GM12801 (cell line): ENCODE data around the gene IQCB1.

ENCODE experiments used
- TF ChIP-seq, protein P1 (sequence below): IDR thresholded peaks from one replicate; pipeline ENCODE4 v1.5.1; 2011; ENCODE audit warnings: control low read depth; ENCODE audit not compliant: insufficient read length; ENCODE audit errors: extremely low read depth

The IQCB1 gene

DNA sequence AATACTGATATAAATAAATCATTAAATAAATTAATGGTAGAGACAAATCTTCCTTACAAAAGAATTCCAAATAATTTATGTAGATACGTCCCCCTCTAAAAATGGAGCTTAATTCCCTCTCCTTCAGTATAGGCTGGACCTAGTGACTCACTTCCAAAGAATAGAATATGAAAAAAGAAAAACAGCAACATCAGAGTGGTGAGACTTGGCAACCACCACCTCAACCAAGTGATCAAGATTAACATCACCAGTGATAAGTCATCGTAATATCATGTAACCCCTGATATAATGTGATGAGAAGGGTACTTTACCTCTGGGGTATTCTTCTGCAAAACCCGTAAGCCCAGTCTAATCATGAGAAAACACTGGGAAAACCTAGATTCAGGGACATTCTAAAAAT, 98.7 kb downstream of the IQCB1 start:
- TF ChIP-seq, protein P1, sequence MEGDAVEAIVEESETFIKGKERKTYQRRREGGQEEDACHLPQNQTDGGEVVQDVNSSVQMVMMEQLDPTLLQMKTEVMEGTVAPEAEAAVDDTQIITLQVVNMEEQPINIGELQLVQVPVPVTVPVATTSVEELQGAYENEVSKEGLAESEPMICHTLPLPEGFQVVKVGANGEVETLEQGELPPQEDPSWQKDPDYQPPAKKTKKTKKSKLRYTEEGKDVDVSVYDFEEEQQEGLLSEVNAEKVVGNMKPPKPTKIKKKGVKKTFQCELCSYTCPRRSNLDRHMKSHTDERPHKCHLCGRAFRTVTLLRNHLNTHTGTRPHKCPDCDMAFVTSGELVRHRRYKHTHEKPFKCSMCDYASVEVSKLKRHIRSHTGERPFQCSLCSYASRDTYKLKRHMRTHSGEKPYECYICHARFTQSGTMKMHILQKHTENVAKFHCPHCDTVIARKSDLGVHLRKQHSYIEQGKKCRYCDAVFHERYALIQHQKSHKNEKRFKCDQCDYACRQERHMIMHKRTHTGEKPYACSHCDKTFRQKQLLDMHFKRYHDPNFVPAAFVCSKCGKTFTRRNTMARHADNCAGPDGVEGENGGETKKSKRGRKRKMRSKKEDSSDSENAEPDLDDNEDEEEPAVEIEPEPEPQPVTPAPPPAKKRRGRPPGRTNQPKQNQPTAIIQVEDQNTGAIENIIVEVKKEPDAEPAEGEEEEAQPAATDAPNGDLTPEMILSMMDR = no peak

DNA sequence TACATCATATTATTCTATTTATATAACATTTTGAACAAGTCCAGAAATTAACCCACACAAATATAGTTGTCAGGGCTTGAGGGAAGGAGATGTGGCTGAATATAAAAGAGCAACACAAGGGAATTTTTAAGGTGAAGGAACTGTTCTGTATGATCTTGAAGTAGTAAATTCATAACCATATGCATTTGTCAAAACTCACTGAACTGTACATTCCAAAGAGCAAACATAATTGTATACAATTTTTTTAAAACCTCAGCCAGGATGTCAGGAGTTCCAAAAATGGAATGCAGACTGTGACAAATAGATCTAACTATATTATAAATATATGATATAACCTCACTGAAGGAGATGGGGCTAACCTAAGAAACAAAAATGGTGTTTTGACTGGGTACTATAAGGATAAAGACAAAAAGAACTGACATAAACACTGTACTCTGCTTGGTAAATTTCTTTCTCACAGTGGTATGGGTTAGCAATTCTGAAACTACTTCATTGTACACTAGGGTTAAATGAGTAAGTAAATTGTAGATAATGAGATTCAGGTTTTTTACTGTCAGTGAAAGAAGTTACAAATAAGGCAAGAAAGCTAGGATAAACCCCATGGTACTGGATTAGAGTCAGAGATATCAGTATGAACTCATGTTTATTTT, 99.7 kb downstream of the IQCB1 start:
- TF ChIP-seq, protein P1 = no peak

DNA sequence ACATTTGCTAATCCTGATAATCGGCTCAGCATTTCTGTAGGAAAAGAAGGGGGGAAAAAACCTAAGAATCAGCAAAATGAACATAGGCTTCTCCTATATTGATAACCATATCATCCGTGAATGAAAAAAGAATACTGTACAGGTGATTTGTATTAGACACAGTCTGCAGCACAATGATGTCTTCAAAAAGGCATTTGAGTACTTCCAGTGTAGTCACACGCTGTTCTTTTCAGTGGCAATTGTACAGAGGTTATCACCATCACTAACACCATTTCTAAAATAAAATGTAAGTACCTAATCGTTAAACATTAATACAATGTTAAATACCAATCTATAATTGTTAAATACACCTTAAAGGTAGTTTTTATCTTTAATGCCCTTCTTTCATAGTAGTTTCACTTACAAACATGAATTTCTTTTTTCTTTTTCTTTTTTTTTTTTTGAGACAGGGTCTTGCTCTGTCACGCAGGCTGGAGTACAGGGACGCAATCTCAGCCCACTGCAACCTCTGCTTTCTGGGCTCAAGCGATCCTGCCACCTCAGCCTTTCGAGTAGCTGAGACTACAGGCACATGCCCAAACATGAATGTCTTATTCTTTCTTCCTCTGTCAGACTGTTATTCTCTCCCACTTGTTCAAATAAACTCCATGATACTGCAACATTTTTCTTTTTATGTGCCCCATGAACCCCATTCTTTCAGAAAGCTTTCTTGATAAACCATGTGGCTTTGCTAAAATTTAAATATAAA, 103.7 kb downstream of the IQCB1 start:
- TF ChIP-seq, protein P1 = no peak

DNA sequence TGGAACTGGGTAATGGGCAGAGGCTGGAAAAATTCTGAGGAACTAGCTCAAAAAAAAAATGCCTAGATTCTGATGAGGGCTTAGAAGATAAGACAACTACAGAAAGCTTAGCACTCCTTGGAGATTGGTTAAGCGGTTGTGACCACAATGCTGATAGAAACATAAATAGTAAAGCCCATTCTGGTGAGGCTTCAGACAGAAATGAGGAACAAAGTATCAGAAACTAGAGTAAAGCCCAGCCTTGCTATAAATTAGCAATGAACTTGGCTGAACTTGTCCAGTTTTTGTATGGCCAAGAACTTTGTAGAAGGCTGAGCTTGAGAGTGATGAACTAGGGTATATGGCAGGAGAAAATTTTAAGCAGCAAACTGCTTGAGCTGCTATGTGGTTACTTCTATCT, 110.7 kb downstream of the IQCB1 start:
- TF ChIP-seq, protein P1 = no peak

DNA sequence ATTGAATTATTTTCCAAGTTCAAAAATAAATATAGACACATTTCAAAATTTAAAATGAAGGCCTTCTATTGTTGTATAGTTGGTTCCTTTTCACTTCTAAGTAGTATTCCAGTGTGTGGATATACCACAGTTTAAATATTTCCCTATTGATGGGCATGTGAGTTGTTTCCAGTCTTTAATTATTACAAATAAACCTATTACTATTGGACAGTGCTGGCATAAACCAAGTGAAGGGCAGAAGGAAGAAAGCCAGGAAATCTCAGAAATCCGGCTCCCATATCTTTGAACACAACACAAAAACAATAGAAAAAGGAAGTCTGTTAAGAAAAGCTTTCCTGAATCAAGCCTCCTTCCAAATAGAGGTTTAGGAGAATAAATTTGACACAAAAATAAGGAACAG, 111.4 kb downstream of the IQCB1 start:
- TF ChIP-seq, protein P1 = no peak

DNA sequence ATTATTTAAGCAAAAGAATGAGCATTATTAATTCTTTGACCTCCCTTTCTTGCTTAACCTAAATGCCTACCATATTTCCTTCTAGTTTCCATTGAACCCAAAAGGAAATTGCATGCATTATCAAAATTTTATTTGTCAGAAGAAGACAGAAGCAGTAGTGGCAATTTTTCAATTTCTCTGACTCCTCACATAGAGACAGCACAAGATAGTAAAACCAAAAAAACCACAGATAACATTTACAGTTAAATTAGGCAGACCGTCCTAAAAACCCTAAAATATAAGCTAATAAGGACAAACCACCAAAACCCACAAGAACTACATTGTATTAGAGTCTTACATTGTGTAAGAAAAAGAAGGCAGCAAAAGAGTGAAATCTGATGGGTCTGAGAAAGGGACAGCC, 112.4 kb downstream of the IQCB1 start:
- TF ChIP-seq, protein P1 = no peak

DNA sequence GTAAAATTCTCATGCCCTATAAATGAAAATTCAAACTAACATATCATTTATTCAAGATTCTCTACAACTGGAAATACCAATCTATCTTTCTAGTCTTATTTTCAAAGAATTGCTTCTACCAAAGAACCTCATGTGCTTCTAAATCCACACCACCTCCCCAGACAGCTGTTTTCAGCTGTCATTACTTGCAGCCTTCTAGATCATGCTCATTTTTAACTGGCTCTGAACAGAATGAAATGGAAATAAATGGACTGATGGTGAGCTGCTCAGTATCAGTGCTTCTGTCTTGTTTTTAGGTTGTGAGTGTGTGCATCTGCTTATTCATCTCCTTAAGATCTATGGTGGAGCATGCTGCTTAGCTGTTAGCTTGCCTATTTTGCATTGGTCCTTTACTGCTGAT, 114.7 kb downstream of the IQCB1 start:
- TF ChIP-seq, protein P1 = no peak
